K562 (cell line): ENCODE measurements around the gene PHYHD1.

Experiments
- GABPA ChIP-seq: fragments of 200-800 bp; sonication (Bioruptor generic); conservative IDR thresholded peaks from 2 replicates; pipeline ENCODE4 v1.6.1; 2016; ENCODE audit warnings: low read depth, missing genetic modification characterization, missing compliant biosample characterization
- KAT8 ChIP-seq: fragments of 450-650 bp; IDR thresholded peaks from 2 replicates; pipeline ENCODE4 v1.6.1; 2016; ENCODE audit warnings: low read depth, mild to moderate bottlenecking
- SIRT6 ChIP-seq: IDR thresholded peaks from one replicate; pipeline ENCODE4 v1.6.1; 2012; ENCODE audit warnings: low read depth, mild to moderate bottlenecking, control low read depth, inconsistent platforms, low read length, moderate library complexity
- SLC30A9 ChIP-seq: fragments of 250-450 bp; sonication (Bioruptor Pico); IDR thresholded peaks from 2 replicates; pipeline ENCODE4 v1.8.0; 2022; ENCODE audit warnings: mild to moderate bottlenecking, moderate library complexity
- ZNF445 ChIP-seq: fragments of 250-450 bp; sonication (Bioruptor Pico); IDR thresholded peaks from 2 replicates; pipeline ENCODE4 v1.4.0; 2020; ENCODE audit warnings: low read depth, mild to moderate bottlenecking, moderate library complexity
- TF ChIP-seq, protein P1 (sequence below), 3 experiments: IDR thresholded peaks in 2 of 3; conservative IDR thresholded peaks in 1 of 3; 2 replicates each; pipeline ENCODE4 v1.5.1; 2011 to 2012; ENCODE audit warnings: low read length in 3 of 3, mild to moderate bottlenecking in 3 of 3, control low read depth in 2 of 3, improper control_type of control experiment in 1 of 3, inconsistent platforms in 1 of 3, low read depth in 1 of 3, mixed read lengths in 1 of 3, moderate library complexity in 1 of 3; ENCODE audit not compliant: insufficient read depth in 2 of 3

DNA sequence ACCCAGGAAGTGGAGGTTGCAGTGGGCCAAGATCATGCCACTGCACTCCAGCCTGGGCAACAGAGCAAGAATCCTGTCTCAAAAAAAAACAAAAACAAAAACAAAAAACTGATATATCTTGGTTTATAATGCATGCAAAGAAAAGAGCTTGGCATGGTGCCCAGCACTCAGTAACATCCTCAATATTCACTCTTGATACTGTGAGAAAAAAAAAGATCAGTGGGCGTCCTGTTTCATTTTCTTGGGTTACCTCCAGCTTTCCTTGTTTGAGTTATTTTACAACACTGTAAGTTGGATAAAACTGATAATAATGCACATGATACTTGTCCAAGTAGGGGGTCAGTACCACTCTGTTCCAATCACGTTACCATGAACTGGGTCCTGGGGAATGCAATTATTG lies 7.8 kb downstream of the PHYHD1 start:
- no peak for TF ChIP-seq SLC30A9 (CRISPR knock-in tag)
- no peak for TF ChIP-seq KAT8
- TF ChIP-seq GABPA (tag), result no peak
- no peak for TF ChIP-seq ZNF445 (CRISPR knock-in tag)
- no peak for TF ChIP-seq SIRT6
- TF ChIP-seq, protein P1, sequence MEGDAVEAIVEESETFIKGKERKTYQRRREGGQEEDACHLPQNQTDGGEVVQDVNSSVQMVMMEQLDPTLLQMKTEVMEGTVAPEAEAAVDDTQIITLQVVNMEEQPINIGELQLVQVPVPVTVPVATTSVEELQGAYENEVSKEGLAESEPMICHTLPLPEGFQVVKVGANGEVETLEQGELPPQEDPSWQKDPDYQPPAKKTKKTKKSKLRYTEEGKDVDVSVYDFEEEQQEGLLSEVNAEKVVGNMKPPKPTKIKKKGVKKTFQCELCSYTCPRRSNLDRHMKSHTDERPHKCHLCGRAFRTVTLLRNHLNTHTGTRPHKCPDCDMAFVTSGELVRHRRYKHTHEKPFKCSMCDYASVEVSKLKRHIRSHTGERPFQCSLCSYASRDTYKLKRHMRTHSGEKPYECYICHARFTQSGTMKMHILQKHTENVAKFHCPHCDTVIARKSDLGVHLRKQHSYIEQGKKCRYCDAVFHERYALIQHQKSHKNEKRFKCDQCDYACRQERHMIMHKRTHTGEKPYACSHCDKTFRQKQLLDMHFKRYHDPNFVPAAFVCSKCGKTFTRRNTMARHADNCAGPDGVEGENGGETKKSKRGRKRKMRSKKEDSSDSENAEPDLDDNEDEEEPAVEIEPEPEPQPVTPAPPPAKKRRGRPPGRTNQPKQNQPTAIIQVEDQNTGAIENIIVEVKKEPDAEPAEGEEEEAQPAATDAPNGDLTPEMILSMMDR (IDR thresholded peaks at IDR 0.05 in 2 of 3, conservative IDR thresholded peaks at IDR 0.05 in 1 of 3; ENCODE audit: insufficient read depth in 2 of 3, low read depth in 1 of 3, low read length in 3 of 3), result no peak
